Heart left ventricle (tissue), 16 donors: ENCODE results near the gene TNS3. TPM values are rescaled to one million over a fixed set of nuclear protein-coding genes. Genes with fewer than 3 reads are reported as not detected.

Experiments
- ATAC-seq, 4 donors: fragments of 200-7000 bp; cut with Tn5 transposase; one replicate each; pipeline ENCODE4 v1.9.1; 2020 to 2022; ENCODE audit warnings: moderate library complexity in 4 of 4, mild to moderate bottlenecking in 3 of 4, moderate number of reproducible peaks in 1 of 4
- DNase-seq, 5 donors: peaks; one replicate each; pipeline ENCODE4 v3.0.0-alpha.2; 2020
- H3K27ac ChIP-seq, 12 donors: fragments of 200-600 bp; sonication (generic) in 4 of 12; one replicate each; pipeline versions ENCODE4 v1.5.0 to v1.8.0; 2016 to 2022; ENCODE audit warnings: mild to moderate bottlenecking in 2 of 12
- H3K27me3 ChIP-seq, 9 donors: fragments of 200-600 bp; sonication (generic) in 2 of 9; one replicate each; pipeline versions ENCODE4 v1.5.1 to v1.8.0; 2016 to 2022; ENCODE audit warnings: mild to moderate bottlenecking in 3 of 9
- H3K36me3 ChIP-seq, 9 donors: fragments of 200-600 bp; sonication (generic) in 2 of 9; one replicate each; pipeline versions ENCODE4 v1.5.0 to v1.8.0; 2018 to 2022; ENCODE audit warnings: mild to moderate bottlenecking in 2 of 9
- H3K4me1 ChIP-seq, 12 donors: fragments of 200-600 bp; sonication (generic) in 4 of 12; one replicate each; pipeline versions ENCODE4 v1.5.0 to v1.8.0; 2016 to 2022; ENCODE audit warnings: mild to moderate bottlenecking in 3 of 12
- H3K4me3 ChIP-seq, 12 donors: fragments of 200-600 bp; sonication (generic) in 4 of 12; one replicate each; pipeline versions ENCODE4 v1.5.0 to v1.8.0; 2017 to 2022; ENCODE audit warnings: mild to moderate bottlenecking in 9 of 12, moderate library complexity in 4 of 12
- H3K9me3 ChIP-seq, 12 donors: fragments of 200-600 bp; sonication (generic) in 4 of 12; one replicate each; pipeline versions ENCODE4 v1.5.0 to v1.8.0; 2016 to 2022; ENCODE audit warnings: mild to moderate bottlenecking in 1 of 12
- POLR2A ChIP-seq, 2 donors: fragments of 450-650 bp; IDR thresholded peaks; one replicate each; pipeline ENCODE4 v1.6.1; 2017; ENCODE audit warnings: antibody characterized with exemption in 2 of 2, mild to moderate bottlenecking in 2 of 2, moderate library complexity in 2 of 2
- WGBS, 4 donors: extraction: QIAGEN DNeasy Blood & Tissue Kit in 2 of 4; methylation state at CpG; one replicate each; pipeline versions ENCODE4 v1.1.5 to v1.1.7; 2013 to 2018; 5-methylcytosine and 5-hydroxymethylcytosine counted together
- intact Hi-C, 10 donors: fragments of 100-400 bp; cut with DNase I; formaldehyde crosslinking; loops; one replicate each; pipeline versions ENCODE4 v1.11.1 to v1.14.2; 2022
- polyA plus RNA-seq, 2 donors: library from polyadenylated mRNA; stranded (reverse); fragments of 200-250 nt; gene quantifications; one replicate each; pipeline ENCODE4 v1.2.3, GENCODE V29; 2013
- total RNA-seq, 9 donors: library from RNA; depleted of rRNA in 2 of 9; stranded (reverse); fragments of >200 nt in 2 of 9; fragmentation: NEBNext Ultra II Directional in 3 of 9; extraction: Animal tissue kit (Norgen Biotek cat#: 25700) in 3 of 9; gene quantifications; one replicate each; pipeline versions ENCODE4 v1.1.0 to v1.2.4, GENCODE V29; 2016 to 2023
- TF ChIP-seq, protein P1 (sequence below), 12 donors: fragments of 200-600 bp; sonication (generic) in 4 of 12; IDR thresholded peaks; one replicate each; pipeline versions ENCODE4 v1.5.0 to v1.8.0; 2018 to 2022; ENCODE audit warnings: antibody characterized with exemption in 12 of 12, mild to moderate bottlenecking in 5 of 12
- donor health status: ischemic (EF 13 %, LVEDD 7.1; RV severe dilation, severe dysfunction).
- donor health status: healthy with polysubstance abuse.
- donor health status: DM: no; HTN: yes; CAD: no.
- donor health status: DM: no; HTN: no; CAD: no.
- donor health status: ischemic (EF 25% LVEDD 6.9; RV normal size, moderate dysfunction).
- donor health status: ischemic (EF 25% LVEDD 5.7; RV mildly dilated, moderate dysfunction).
- donor health status: healthy.
- donor health status: DM: yes; HTN: yes; CAD: no.
- donor health status: ischemic (EF 35%, LVEDD 5.7; RV mildly dilated, moderate dysfunction).
- donor health status: nonischemic (EF 11% LVEDD 7.7; RV severe dilation, severe dysfunction).
- donor health status: DM: yes; HTN: yes; CAD: no.
- donor health status: PGD.
- donor health status: ischemic (EF 29% LVEDD 5.4; RV normal size, mild dysfunction).
- donor health status: nonischemic (EF 23%, LVEDD 6.1; RV moderate dilation, normal function).

The TNS3 gene
- total and polyA plus RNA-seq, 11 donors = 10.1 to 116 (median 32.7) TPM

DNA sequence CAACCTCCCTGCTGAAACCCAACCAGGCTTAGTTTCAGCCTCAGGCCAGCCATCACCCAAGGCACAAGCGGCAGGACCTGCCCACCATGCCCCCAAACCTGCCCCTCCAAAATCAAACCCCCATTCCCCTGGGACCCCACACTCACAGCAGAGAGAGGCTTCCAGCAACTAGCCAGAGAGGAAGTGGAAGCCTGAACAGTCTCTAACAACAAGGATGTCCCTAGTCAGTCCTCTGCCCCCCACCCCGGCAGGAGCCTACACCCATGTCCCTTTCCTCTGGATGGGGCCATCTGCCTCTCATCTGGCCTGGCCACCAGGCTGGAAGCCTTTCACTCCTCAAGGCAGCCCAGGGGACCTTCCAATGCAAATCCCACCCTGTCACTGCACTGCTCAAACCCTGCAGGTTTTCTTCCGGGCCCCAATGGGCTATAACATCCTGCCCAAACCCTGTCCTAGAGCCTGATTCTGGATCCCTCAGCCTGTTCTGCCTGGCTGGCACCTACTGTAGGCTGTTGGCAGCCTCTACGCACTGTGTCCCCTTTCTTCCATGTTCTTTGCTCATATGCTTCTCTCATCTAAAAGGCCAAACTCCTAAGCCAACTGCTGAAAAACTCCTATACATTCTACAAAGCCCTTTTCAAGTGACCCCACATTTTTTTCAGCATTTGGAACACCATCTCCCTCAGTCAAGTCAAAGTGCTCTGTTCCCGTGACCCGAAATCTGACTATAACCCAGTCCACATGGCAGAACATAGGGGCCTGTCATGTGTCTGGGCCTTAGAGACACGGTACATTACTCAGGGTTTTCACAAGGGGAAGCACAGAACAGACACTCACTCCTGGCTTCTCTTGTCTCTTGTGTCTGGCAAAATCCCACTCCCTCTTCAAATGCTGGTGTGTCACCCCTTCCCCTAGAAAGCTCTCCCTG, 253.3 kb downstream of the TNS3 start:
- Histone ChIP-seq H3K36me3 (peaks cover 0 to 49% (median 0%) of the 10 kb centered on the region in 9 donors), H3K27ac (peak overlapping the region; percentile 83 to 95 (median 92)), H3K4me1 (peaks cover 15 to 77% (median 56%) of the 10 kb centered on the region in 12 donors), H3K9me3 (no peaks in the 10 kb centered on the region), H3K4me3 (peak overlapping the region in 9 of 12 donors; percentile 39 to 59 (median 50)), H3K27me3 (no peaks in the 10 kb centered on the region)
- TF ChIP-seq, protein P1, sequence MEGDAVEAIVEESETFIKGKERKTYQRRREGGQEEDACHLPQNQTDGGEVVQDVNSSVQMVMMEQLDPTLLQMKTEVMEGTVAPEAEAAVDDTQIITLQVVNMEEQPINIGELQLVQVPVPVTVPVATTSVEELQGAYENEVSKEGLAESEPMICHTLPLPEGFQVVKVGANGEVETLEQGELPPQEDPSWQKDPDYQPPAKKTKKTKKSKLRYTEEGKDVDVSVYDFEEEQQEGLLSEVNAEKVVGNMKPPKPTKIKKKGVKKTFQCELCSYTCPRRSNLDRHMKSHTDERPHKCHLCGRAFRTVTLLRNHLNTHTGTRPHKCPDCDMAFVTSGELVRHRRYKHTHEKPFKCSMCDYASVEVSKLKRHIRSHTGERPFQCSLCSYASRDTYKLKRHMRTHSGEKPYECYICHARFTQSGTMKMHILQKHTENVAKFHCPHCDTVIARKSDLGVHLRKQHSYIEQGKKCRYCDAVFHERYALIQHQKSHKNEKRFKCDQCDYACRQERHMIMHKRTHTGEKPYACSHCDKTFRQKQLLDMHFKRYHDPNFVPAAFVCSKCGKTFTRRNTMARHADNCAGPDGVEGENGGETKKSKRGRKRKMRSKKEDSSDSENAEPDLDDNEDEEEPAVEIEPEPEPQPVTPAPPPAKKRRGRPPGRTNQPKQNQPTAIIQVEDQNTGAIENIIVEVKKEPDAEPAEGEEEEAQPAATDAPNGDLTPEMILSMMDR (IDR thresholded peaks at IDR 0.05) = no peak
- TF ChIP-seq POLR2A (IDR thresholded peaks at IDR 0.05) = no peak
- peak in 4 of 5 donors; percentile 43 to 59 (median 48) for DNase-seq
- peak; percentile 2 to 42 (median 22) for ATAC-seq
- WGBS, 4 donors = 54 to 69% (median 64%) methylated on average over 7 of the region's 7 CpGs
- intact Hi-C loops = loop anchor here in 6 of 10 donors (5.0 kb wide), 3 partner anchors 36 to 61 kb away; no protein-coding TSS in a partner anchor

DNA sequence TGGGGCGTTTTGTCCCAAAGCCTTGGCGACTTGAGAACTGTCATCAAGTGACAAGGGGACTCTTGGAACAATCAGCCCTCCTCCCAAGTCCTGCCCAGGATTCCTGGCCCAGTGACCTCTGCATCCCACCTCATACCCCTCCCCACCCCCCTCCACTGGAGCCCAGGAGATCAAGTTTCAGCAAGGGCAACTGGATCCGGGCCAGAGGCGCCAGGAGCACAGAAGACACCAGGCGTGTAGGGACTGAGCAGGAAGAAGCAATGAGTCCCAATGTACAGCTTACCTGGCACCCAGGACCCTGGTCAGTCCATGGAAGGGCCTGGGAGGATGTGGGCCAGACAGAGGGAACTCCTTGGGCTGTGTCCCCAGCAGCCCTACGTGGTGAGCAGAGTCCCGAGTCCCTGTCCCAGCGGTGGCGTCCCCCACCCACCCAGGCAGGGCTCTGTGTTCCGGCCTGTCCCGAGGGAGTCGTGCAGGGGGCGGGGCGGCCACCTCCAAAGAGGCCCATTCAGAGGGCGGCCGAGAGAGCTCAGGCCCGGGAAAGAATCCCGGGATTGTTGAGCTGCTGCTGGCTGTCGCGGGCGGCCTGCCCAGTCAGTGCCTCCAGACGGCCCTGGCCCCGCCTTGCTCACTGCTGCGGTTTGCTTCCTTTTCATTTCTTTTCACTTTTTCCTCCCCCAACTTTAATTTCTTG, 254.1 kb downstream of the TNS3 start:
- peaks cover 0 to 41% (median 0%) of the 10 kb centered on the region in 9 donors for H3K36me3 ChIP-seq
- H3K9me3 ChIP-seq = no peaks in the 10 kb centered on the region
- H3K4me3 ChIP-seq = peak overlapping the region in 11 of 12 donors; percentile 21 to 59 (median 50)
- peak overlapping the region; percentile 83 to 95 (median 92) for H3K27ac ChIP-seq
- DNase-seq (peak; percentile 90 to 97 (median 94)), ATAC-seq (peak; percentile 91 to 93 (median 93))
- intact Hi-C loops = loop anchor here in 6 of 10 donors (5.0 kb wide), 3 partner anchors 36 to 61 kb away; no protein-coding TSS in a partner anchor
- TF ChIP-seq, protein P1 (IDR thresholded peaks at IDR 0.05) = no peak
- TF ChIP-seq POLR2A (IDR thresholded peaks at IDR 0.05) = peak in 1 of 2 donors; percentile 37
- WGBS, 4 donors = 9 to 21% (median 13%) methylated on average over 21 to 24 of the region's 24 CpGs
- peaks cover 15 to 77% (median 57%) of the 10 kb centered on the region in 12 donors for H3K4me1 ChIP-seq
- H3K27me3 ChIP-seq = no peaks in the 10 kb centered on the region

DNA sequence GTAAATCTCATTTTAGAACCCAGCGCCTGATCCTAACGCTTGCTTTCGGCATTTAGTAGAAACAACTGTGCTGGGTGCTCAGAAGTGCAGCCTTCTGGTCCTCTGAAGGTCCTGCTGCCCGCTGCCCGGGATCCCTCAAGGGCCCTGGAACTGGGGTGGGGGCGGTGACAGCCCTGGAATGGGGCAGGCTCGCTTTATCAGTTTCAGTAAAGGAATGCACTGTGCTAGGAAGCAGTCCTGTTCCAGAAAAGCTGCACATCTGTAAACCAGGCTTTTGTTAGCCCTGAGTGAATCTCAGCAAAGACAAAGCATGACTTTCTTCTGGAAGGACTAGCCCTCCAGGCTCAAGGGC, 254.6 kb downstream of the TNS3 start:
- H3K36me3 ChIP-seq = peaks cover 0 to 39% (median 0%) of the 10 kb centered on the region in 9 donors
- H3K4me3 ChIP-seq = peak overlapping the region in 11 of 12 donors; percentile 21 to 59 (median 50)
- peak overlapping the region; percentile 83 to 95 (median 92) for H3K27ac ChIP-seq
- H3K27me3 ChIP-seq = no peaks in the 10 kb centered on the region
- TF ChIP-seq, protein P1 (IDR thresholded peaks at IDR 0.05) = no peak
- TF ChIP-seq POLR2A (IDR thresholded peaks at IDR 0.05) = no peak
- H3K4me1 ChIP-seq = peaks cover 15 to 77% (median 55%) of the 10 kb centered on the region in 12 donors
- DNase-seq (peak in 1 of 5 donors; percentile 74), ATAC-seq (peak; percentile 23 to 47 (median 44))
- H3K9me3 ChIP-seq = no peaks in the 10 kb centered on the region
- WGBS, 4 donors = 33 to 53% (median 38%) methylated on average over 7 of the region's 7 CpGs
- intact Hi-C loops = loop anchor here in 6 of 10 donors (5.0 kb wide), 3 partner anchors 35 to 60 kb away; no protein-coding TSS in a partner anchor
